GM12878 (cell line): ENCODE data around the gene CASK. TPM values are rescaled to one million over a fixed set of nuclear protein-coding genes. Genes with fewer than 3 reads are reported as not detected.
A peak's percentile ranks its signal among the peaks of the same experiment; 100 is the strongest.

ENCODE experiments used
- ATAC-seq: fragments of 200-7000 bp; cut with Tn5 transposase; 3 replicates; pipeline ENCODE4 v1.9.1; 2020; ENCODE audit warnings: mild to moderate bottlenecking, moderate library complexity
- BruUV-seq: library from RNA; stranded (reverse); fragments of 400-500 nt; replicated peaks from 2 replicates; lab custom pipeline; 2021; lab: Mats Ljungman, UMichigan
- CTCF ChIA-PET: fragments of 300-600 bp; sonication (Branson Sonifier 250); formaldehyde crosslinking; extraction: SDS; loops from one replicate; lab custom pipeline; 2021; ENCODE audit warnings: inconsistent platforms; lab: Yijun Ruan, JAX
- POLR2A ChIA-PET: fragments of 350-600 bp; formaldehyde crosslinking; extraction: SDS; loops from one replicate; lab custom pipeline; 2021; ENCODE audit warnings: inconsistent platforms; lab: Charles Lee
- RAD21 ChIA-PET: fragments of 300-600 bp; sonication (Branson Sonifier 250); formaldehyde crosslinking; loops from one replicate; lab custom pipeline; 2023; ENCODE audit warnings: antibody characterized with exemption; ENCODE audit not compliant: unreplicated experiment; lab: Charles Lee
- SMC1A ChIA-PET: fragments of 300-600 bp; sonication (Branson Sonifier 250); formaldehyde crosslinking; loops from one replicate; lab custom pipeline; 2023; ENCODE audit not compliant: unreplicated experiment, uncharacterized antibody; lab: Charles Lee
- DNase-seq: peaks from one replicate; pipeline ENCODE4 v3.0.0-alpha.2; 2011; ENCODE audit warnings: low read depth, low spot score
- FAIRE-seq: peaks from 3 replicates; lab custom pipeline; 2011; peaks lifted over from hg19 to GRCh38; lab: Jason Lieb, UNC
- H2AFZ ChIP-seq: 2 replicates; pipeline ENCODE4 v1.6.0; 2011; ENCODE audit warnings: low read depth, low read length, control low read depth; ENCODE audit not compliant: control insufficient read depth
- H3K27ac ChIP-seq: 2 replicates; pipeline ENCODE4 v1.5.1; 2011; ENCODE audit warnings: control low read depth; ENCODE audit not compliant: control insufficient read depth, insufficient read depth
- H3K27me3 ChIP-seq, 2 experiments: replicated peaks in 1 of 2; 2 replicates each; pipeline versions ENCODE4 v1.6.0 to v1.6.1; 2011; ENCODE audit warnings: low read length in 1 of 2; ENCODE audit not compliant: control insufficient read depth in 2 of 2, insufficient read depth in 2 of 2
- H3K36me3 ChIP-seq, 2 experiments: 2 replicates each; pipeline ENCODE4 v1.5.1; 2011; ENCODE audit warnings: low read length in 1 of 2; ENCODE audit not compliant: control insufficient read depth in 2 of 2, insufficient read depth in 2 of 2
- H3K4me1 ChIP-seq: 2 replicates; pipeline ENCODE4 v1.6.1; 2011; ENCODE audit warnings: mild to moderate bottlenecking, low read length, moderate library complexity, mixed read lengths; ENCODE audit not compliant: control insufficient read depth, insufficient read depth
- H3K4me2 ChIP-seq: 2 replicates; pipeline ENCODE4 v1.6.0; 2011; ENCODE audit warnings: control low read depth; ENCODE audit not compliant: control insufficient read depth, insufficient read depth
- H3K4me3 ChIP-seq: fragments of 200-600 bp; sonication (generic); 2 replicates; pipeline ENCODE4 v1.5.1; 2016
- H3K79me2 ChIP-seq: 2 replicates; pipeline ENCODE4 v1.6.0; 2011; ENCODE audit warnings: low read length; ENCODE audit not compliant: control insufficient read depth, insufficient read depth
- H3K9ac ChIP-seq: 2 replicates; pipeline ENCODE4 v1.8.0; 2011; ENCODE audit warnings: low read length, control low read depth, mixed read lengths; ENCODE audit not compliant: control insufficient read depth, insufficient read depth
- H3K9me3 ChIP-seq: replicated peaks from 3 replicates; pipeline ENCODE4 v1.5.1; 2011; ENCODE audit warnings: mild to moderate bottlenecking, low read length; ENCODE audit not compliant: control insufficient read depth, insufficient read depth
- H4K20me1 ChIP-seq: 2 replicates; pipeline ENCODE4 v1.6.0; 2011; ENCODE audit not compliant: control insufficient read depth, insufficient read depth
- PKNOX1 ChIP-seq: fragments of 450-650 bp; IDR thresholded peaks from 2 replicates; pipeline ENCODE4 v1.6.1; 2016; ENCODE audit warnings: mild to moderate bottlenecking
- WGBS: methylation state at CpG from one replicate; pipeline ENCODE4 v1.1.6; 2016; ENCODE audit warnings: low lambda C conversion rate; ENCODE audit not compliant: insufficient replicate concordance, insufficient coverage; ENCODE audit errors: missing lambda C conversion rate; 5-methylcytosine and 5-hydroxymethylcytosine counted together
- in situ Hi-C: fragments of 300-500 bp; cut with MboI; formaldehyde crosslinking; loops from 9 replicates; pipeline ENCODE4 v1.14.3; 2018; ENCODE audit warnings: mixed read lengths
- intact Hi-C: fragments of 100-400 bp; cut with micrococcal nuclease; formaldehyde crosslinking; loops from one replicate; pipeline ENCODE4 v1.14.2; 2022; ENCODE audit not compliant: unreplicated experiment
- polyA plus RNA-seq, 11 experiments: library from polyadenylated mRNA; depleted of rRNA in 4 of 11; unstranded in 6 of 11; stranded (reverse) in 5 of 11; fragments of >200 nt; fragmentation: Nextera tagmentation in 4 of 11; fragmentation: Illumina TruSeq in 1 of 11; extraction: Ambion mirVana in 4 of 11; extraction: Trizol in 1 of 11; gene quantifications; 1 replicate in 1 of 11; 2 replicates in 10 of 11; pipeline versions ENCODE4 v1.2.1 to v1.2.3, GENCODE V29; 2011 to 2016; ENCODE audit warnings: inconsistent platforms in 2 of 11, missing spikeins in 2 of 11, low read depth in 1 of 11
- total RNA-seq, 4 experiments: library from RNA; depleted of rRNA in 3 of 4; stranded (reverse); fragments of >200 nt in 3 of 4; fragmentation: Illumina TruSeq in 1 of 4; extraction: Trizol in 1 of 4; gene quantifications; 2 replicates each; pipeline versions ENCODE4 v1.2.1 to v1.2.3, GENCODE V29; 2013 to 2021
- TF ChIP-seq, protein P1 (sequence below): fragments of 150-350 bp; IDR thresholded peaks from 2 replicates; pipeline ENCODE4 v1.6.1; 2014; ENCODE audit warnings: mild to moderate bottlenecking, low read depth, low read length

CASK gene
- total and polyA plus RNA-seq, 10 of the 15 experiments (the other 5 are each of a cell fraction or from before 2014, with no cell fraction given) = 0.60 to 45.9 (median 4.8) TPM

DNA sequence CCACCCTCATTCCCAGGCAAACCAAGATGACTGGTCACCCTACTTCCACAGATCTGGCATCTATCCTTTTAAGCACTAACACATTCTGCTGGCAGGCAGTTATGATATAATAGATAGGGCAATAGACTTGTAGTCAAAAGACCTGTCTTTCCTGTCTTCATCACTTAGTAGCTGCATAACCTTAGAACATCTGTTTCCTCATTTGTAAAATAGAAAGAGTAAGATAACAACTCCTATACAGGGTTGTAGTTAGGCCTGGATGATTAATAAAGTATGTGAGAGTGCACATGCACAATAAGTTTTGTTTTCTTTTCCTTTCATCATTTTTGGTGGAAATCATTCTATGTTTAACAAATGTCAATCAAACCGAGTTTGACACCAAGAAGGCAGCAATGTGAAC, 127.3 kb downstream of the CASK start:
- Histone ChIP-seq H3K79me2 (no peaks in the 10 kb centered on the region), H3K9ac (no peak overlapping the region), H3K4me2 (no peak overlapping the region), H3K27me3 (no peaks in the 10 kb centered on the region), H3K9me3 (no peaks in the 10 kb centered on the region; the same call in 2 of the 3 replicates), H4K20me1 (no peaks in the 10 kb centered on the region), H3K27ac (no peak overlapping the region), H3K4me1 (no peaks in the 10 kb centered on the region), H3K36me3 (no peaks in the 10 kb centered on the region), H2AFZ (no peak overlapping the region), H3K4me3 (no peak overlapping the region)
- BruUV-seq = no TSS peak
- ChIA-PET CTCF (interaction anchor here (1.0 to 2.9 kb wide), 3 partner anchors 14 to 1762 kb away, joined by 3 to 16 read pairs (median 3); no protein-coding TSS in a partner anchor), RAD21 (interaction anchor here (1.2 to 1.9 kb wide), 4 partner anchors 115 to 309 kb away, joined by 3 to 7 read pairs (median 4); no protein-coding TSS in a partner anchor), SMC1A (interaction anchor here (0.7 to 1.6 kb wide), 2 partner anchors 65 to 298 kb away, joined by 4 to 5 read pairs; no protein-coding TSS in a partner anchor), POLR2A (no interaction called here)
- intact Hi-C loops (loop anchor here (5.0 to 10.0 kb wide), 8 partner anchors 41 to 1956 kb away; no protein-coding TSS in a partner anchor), in situ Hi-C loops (loop anchor here (5.0 to 10.0 kb wide), 2 partner anchors 1149 to 1766 kb away; no protein-coding TSS in a partner anchor)
- peak; percentile 7 for FAIRE-seq
- DNase-seq = no peak
- ATAC-seq = peak; percentile 28
- TF ChIP-seq, protein P1, sequence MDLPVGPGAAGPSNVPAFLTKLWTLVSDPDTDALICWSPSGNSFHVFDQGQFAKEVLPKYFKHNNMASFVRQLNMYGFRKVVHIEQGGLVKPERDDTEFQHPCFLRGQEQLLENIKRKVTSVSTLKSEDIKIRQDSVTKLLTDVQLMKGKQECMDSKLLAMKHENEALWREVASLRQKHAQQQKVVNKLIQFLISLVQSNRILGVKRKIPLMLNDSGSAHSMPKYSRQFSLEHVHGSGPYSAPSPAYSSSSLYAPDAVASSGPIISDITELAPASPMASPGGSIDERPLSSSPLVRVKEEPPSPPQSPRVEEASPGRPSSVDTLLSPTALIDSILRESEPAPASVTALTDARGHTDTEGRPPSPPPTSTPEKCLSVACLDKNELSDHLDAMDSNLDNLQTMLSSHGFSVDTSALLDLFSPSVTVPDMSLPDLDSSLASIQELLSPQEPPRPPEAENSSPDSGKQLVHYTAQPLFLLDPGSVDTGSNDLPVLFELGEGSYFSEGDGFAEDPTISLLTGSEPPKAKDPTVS = no peak
- TF ChIP-seq PKNOX1 = peak; percentile 40; the same call in 1 of the 2 replicates
- 0% methylated on average over 1 of the region's 1 CpG for WGBS
